Testis (tissue), 3 donors: ENCODE data around the gene WNK2. TPM values are rescaled to one million over a fixed set of nuclear protein-coding genes. Genes with fewer than 3 reads are reported as not detected.

Source experiments
- DNase-seq: peaks from one replicate; pipeline ENCODE4 v3.0.0-alpha.2; 2019
- H3K27ac ChIP-seq, 2 donors: fragments of 200-600 bp; sonication (generic); one replicate each; pipeline ENCODE4 v1.5.1; 2019
- H3K27me3 ChIP-seq: fragments of 200-600 bp; sonication (generic); one replicate; pipeline ENCODE4 v1.5.1; 2019
- H3K36me3 ChIP-seq: fragments of 200-600 bp; sonication (generic); one replicate; pipeline ENCODE4 v1.5.1; 2017; ENCODE audit warnings: low read depth; ENCODE audit errors: missing control alignments
- H3K4me1 ChIP-seq: fragments of 200-600 bp; sonication (generic); one replicate; pipeline ENCODE4 v1.5.1; 2019
- H3K4me3 ChIP-seq, 2 donors: fragments of 200-600 bp; sonication (generic); one replicate each; pipeline ENCODE4 v1.5.1; 2017 to 2019
- H3K9me3 ChIP-seq: fragments of 200-600 bp; sonication (generic); one replicate; pipeline ENCODE4 v1.5.1; 2017
- CTCF ChIP-seq, 3 experiments: fragments of 450-650 bp in 2 of 3; fragments of 200-600 bp in 1 of 3; sonication (generic) in 1 of 3; IDR thresholded peaks; one replicate each; pipeline ENCODE4 v1.5.1; 2016 to 2019; ENCODE audit warnings: antibody characterized with exemption in 3 of 3, mild to moderate bottlenecking in 2 of 3, moderate library complexity in 1 of 3
- POLR2A ChIP-seq: fragments of 450-650 bp; IDR thresholded peaks from one replicate; pipeline ENCODE4 v1.6.1; 2017; ENCODE audit warnings: antibody characterized with exemption, mild to moderate bottlenecking, moderate library complexity
- WGBS, 2 donors: methylation state at CpG; one replicate each; pipeline ENCODE4 v1.1.5; 2018; 5-methylcytosine and 5-hydroxymethylcytosine counted together
- intact Hi-C: fragments of 100-400 bp; cut with DNase I; formaldehyde crosslinking; loops from one replicate; pipeline ENCODE4 v1.15.1; 2023; ENCODE audit warnings: low total_unique reads
- polyA plus RNA-seq: library from polyadenylated mRNA; stranded (reverse); fragments of 350-450 nt; fragmentation: Illumina TruSeq; extraction: RNeasy Lipid Tissue Mini Kit (QIAGEN cat#74804); gene quantifications from one replicate; pipeline ENCODE4 v1.2.3, GENCODE V29; 2014; ENCODE audit warnings: low read depth, low replicate concordance; ENCODE audit not compliant: insufficient read depth
- total RNA-seq, 2 donors: library from RNA; depleted of rRNA; stranded (reverse); fragments of >200 nt; gene quantifications; one replicate each; pipeline ENCODE4 v1.2.3, GENCODE V29; 2016

Gene WNK2
- total and polyA plus RNA-seq, 3 donors from 2014 or later, result 29.0 to 91.1 (median 50.5) TPM

GRCh38 chr9:93235300-93235960 lies 51.5 kb downstream of the WNK2 start:
- Histone ChIP-seq H3K27ac (peak overlapping the region in 1 of 2 donors; percentile 48), H3K9me3 (no peaks in the 10 kb centered on the region), H3K27me3 (no peaks in the 10 kb centered on the region), H3K36me3 (no peaks in the 10 kb centered on the region), H3K4me3 (no peak overlapping the region), H3K4me1 (peaks cover 17% of the 10 kb centered on the region)
- intact Hi-C loops, result no loop called here
- peak; percentile 61 for DNase-seq
- 43 to 46% methylated on average over 11 to 16 of the region's 16 CpGs for WGBS, 2 donors
- TF ChIP-seq POLR2A (no peak), CTCF (IDR thresholded peaks at IDR 0.05) (no peak)

DNA sequence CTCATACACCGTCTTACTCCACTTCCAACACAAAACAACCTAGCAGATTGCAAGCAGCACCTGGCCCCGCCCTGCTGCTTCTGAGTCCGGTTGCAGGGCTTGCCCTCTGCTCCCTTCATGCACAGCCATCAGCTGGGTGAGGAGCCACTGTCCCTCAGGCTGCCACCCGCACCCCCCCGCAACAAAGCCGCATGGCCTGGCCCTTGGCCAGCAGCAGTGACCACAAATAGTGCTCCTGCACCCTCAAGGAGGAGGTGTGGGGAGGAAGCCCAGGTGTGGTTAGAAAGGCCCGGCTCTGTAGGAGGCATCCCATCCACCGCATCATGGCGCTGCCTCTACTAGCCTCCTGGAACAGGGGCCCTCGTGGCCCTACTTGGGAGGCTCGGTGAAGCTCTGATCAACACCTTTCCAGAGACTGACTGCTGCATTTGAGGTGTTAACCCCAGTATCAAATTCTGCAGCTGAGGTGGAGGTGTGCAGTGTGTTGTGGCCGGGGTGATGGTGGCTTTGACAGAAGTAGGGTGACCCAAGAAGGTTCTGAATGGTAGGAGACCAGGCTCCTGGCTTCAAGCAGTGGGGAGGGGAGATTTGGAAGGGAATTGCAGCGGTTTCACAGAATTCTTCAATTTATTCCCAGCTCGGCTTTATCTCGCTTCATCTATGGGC lies 52.7 kb downstream of the WNK2 start:
- Histone ChIP-seq H3K27me3 (no peaks in the 10 kb centered on the region), H3K4me3 (no peak overlapping the region), H3K36me3 (no peaks in the 10 kb centered on the region), H3K9me3 (no peaks in the 10 kb centered on the region), H3K27ac (no peak overlapping the region), H3K4me1 (peaks cover 17% of the 10 kb centered on the region)
- intact Hi-C loops, result no loop called here
- DNase-seq, result no peak
- TF ChIP-seq POLR2A (no peak), CTCF (IDR thresholded peaks at IDR 0.05) (no peak)
- 90 to 93% methylated on average over 14 to 15 of the region's 15 CpGs for WGBS, 2 donors

DNA sequence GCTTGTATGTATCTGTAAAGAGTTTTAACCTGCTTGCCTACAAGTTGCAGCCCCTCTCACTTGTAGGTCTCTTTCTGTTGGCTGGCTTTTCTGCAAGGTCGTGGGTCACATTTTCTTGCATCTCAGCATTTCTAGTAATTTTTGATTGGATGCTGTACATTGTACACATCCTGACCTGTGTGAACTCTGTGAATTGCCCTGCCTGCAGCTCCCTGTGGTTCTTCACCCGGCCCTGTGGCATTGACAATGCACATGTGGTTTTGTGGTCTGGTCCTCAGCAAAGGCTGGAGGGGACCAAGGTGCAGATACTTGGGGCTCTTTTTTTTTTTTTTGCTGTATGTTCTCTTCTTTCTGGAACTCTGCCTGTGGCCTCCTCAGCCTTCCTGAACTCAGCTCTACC lies 53.6 kb downstream of the WNK2 start:
- H3K4me3 ChIP-seq, result no peak overlapping the region
- H3K36me3 ChIP-seq, result no peaks in the 10 kb centered on the region
- WGBS, 2 donors, result 91 to 93% methylated on average over 2 of the region's 2 CpGs
- no peaks in the 10 kb centered on the region for H3K9me3 ChIP-seq
- intact Hi-C loops, result no loop called here
- no peak overlapping the region for H3K27ac ChIP-seq
- DNase-seq, result no peak
- no peak for TF ChIP-seq POLR2A
- no peak for TF ChIP-seq CTCF (IDR thresholded peaks at IDR 0.05)
- H3K27me3 ChIP-seq, result no peaks in the 10 kb centered on the region
- H3K4me1 ChIP-seq, result peaks cover 17% of the 10 kb centered on the region

- TF ChIP-seq CTCF (IDR thresholded peaks at IDR 0.05) (no peak), POLR2A (no peak)
- Histone ChIP-seq H3K27me3 (no peaks in the 10 kb centered on the region), H3K36me3 (no peaks in the 10 kb centered on the region), H3K9me3 (no peaks in the 10 kb centered on the region), H3K4me1 (peaks cover 17% of the 10 kb centered on the region), H3K4me3 (no peak overlapping the region), H3K27ac (no peak overlapping the region)
- intact Hi-C loops, result no loop called here
- WGBS, 2 donors, result 90 to 97% methylated on average over 13 to 19 of the region's 19 CpGs
- no peak for DNase-seq
Observed at GRCh38 chr9:93238953-93239925, 55.3 kb downstream of the WNK2 start.
